ENCODE measurements around the gene BCLAF3.

The BCLAF3 gene

GRCh38 chrX:19990556-19991349 lies at the start of gene BCLAF3:
TSS of gene BCLAF3 (minus strand) at chrX:19991061. CDS start at chrX:19970264, 20,797 bp downstream.
- TF ChIP-seq, protein P1, sequence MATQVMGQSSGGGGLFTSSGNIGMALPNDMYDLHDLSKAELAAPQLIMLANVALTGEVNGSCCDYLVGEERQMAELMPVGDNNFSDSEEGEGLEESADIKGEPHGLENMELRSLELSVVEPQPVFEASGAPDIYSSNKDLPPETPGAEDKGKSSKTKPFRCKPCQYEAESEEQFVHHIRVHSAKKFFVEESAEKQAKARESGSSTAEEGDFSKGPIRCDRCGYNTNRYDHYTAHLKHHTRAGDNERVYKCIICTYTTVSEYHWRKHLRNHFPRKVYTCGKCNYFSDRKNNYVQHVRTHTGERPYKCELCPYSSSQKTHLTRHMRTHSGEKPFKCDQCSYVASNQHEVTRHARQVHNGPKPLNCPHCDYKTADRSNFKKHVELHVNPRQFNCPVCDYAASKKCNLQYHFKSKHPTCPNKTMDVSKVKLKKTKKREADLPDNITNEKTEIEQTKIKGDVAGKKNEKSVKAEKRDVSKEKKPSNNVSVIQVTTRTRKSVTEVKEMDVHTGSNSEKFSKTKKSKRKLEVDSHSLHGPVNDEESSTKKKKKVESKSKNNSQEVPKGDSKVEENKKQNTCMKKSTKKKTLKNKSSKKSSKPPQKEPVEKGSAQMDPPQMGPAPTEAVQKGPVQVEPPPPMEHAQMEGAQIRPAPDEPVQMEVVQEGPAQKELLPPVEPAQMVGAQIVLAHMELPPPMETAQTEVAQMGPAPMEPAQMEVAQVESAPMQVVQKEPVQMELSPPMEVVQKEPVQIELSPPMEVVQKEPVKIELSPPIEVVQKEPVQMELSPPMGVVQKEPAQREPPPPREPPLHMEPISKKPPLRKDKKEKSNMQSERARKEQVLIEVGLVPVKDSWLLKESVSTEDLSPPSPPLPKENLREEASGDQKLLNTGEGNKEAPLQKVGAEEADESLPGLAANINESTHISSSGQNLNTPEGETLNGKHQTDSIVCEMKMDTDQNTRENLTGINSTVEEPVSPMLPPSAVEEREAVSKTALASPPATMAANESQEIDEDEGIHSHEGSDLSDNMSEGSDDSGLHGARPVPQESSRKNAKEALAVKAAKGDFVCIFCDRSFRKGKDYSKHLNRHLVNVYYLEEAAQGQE (IDR thresholded peaks at IDR 0.05; ENCODE audit: low read depth), result 0 out of 2 replicates have a peak, but pooled peaks have one; percentile 26
- TF ChIP-seq YY1 (IDR thresholded peaks at IDR 0.05; ENCODE audit: low read depth) (no peak), RAD21 (IDR thresholded peaks at IDR 0.05; ENCODE audit: low read depth) (peak; percentile 37; the same call in 1 of the 2 replicates), CEBPB (IDR thresholded peaks at IDR 0.05) (no peak)

- no peak for TF ChIP-seq USF1 (IDR thresholded peaks at IDR 0.05)
- TF ChIP-seq TAF1 (IDR thresholded peaks at IDR 0.05; ENCODE audit: low read depth), result no peak
- no peak for TF ChIP-seq FOXM1 (IDR thresholded peaks at IDR 0.05; ENCODE audit: borderline replicate concordance, low read depth)
Observed at GRCh38 chrX:20038966-20039365, 48.1 kb upstream of the BCLAF3 start.

DNA sequence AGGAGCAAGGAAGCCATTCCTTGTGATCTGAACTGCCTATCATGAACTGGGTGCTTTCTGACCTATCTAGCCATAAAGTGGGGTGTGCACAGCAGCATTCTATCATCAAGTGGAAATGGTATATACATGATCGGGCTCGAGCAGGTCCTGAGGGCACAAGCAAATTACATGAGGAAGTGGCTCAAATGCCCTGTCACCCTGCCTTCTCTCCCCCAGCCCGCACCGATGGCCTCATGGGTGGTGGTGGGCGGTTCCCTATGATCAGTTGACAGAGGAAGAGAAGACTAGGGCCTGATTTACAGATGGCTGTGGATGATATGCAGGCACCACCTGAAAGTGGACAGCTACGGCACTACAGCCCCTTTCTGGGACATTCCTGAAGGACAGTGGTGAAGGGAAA lies 46.3 kb upstream of the BCLAF3 start:
- TF ChIP-seq EP300 (IDR thresholded peaks at IDR 0.05; ENCODE audit: borderline replicate concordance), result no peak
- TF ChIP-seq ZBTB7A (IDR thresholded peaks at IDR 0.05; ENCODE audit: low read depth), result no peak
- TF ChIP-seq RAD21 (IDR thresholded peaks at IDR 0.05; ENCODE audit: low read depth), result no peak
- no peak for TF ChIP-seq TEAD4 (IDR thresholded peaks at IDR 0.05)
- no peak for TF ChIP-seq CREB1 (IDR thresholded peaks at IDR 0.05; ENCODE audit: low read depth)
- TF ChIP-seq TCF12 (IDR thresholded peaks at IDR 0.05; ENCODE audit: low read depth), result no peak
- TF ChIP-seq, protein P2, sequence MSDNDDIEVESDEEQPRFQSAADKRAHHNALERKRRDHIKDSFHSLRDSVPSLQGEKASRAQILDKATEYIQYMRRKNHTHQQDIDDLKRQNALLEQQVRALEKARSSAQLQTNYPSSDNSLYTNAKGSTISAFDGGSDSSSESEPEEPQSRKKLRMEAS (IDR thresholded peaks at IDR 0.05), result no peak
- no peak for TF ChIP-seq TAF1 (IDR thresholded peaks at IDR 0.05; ENCODE audit: low read depth)
- TF ChIP-seq, protein P1 (IDR thresholded peaks at IDR 0.05; ENCODE audit: low read depth), result no peak
- TF ChIP-seq YY1 (IDR thresholded peaks at IDR 0.05; ENCODE audit: low read depth), result no peak
- no peak for TF ChIP-seq NFIC (IDR thresholded peaks at IDR 0.05)

DNA sequence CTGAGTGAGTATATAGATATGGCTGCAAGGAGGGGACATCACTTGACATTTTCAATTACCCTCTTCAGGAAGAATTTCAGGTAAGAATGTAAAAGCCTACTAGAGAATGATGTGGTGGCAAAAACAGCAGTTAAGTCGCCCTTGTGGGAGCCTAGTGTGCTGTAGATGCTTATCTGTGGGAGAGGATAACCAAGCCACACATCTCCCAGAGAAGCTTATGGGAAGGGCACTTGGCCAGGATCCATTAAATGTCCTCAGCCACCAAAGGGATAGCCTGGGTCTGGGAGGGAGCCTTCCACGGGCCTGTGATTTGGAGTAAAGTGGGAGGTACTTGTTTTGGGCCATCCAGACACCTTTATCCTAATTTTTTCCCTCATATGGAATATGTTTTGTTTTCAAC lies 41.3 kb upstream of the BCLAF3 start:
- no peak for TF ChIP-seq CEBPB (IDR thresholded peaks at IDR 0.05)
- TF ChIP-seq CREB1 (IDR thresholded peaks at IDR 0.05; ENCODE audit: low read depth), result no peak
- TF ChIP-seq, protein P2 (IDR thresholded peaks at IDR 0.05), result no peak
- TF ChIP-seq RAD21 (IDR thresholded peaks at IDR 0.05; ENCODE audit: low read depth), result no peak
- no peak for TF ChIP-seq TEAD4 (IDR thresholded peaks at IDR 0.05)
- no peak for TF ChIP-seq EGR1 (IDR thresholded peaks at IDR 0.05)

GRCh38 chrX:20029728-20030127 lies 38.9 kb upstream of the BCLAF3 start:
- TF ChIP-seq USF1 (IDR thresholded peaks at IDR 0.05), result no peak
- TF ChIP-seq CREB1 (IDR thresholded peaks at IDR 0.05; ENCODE audit: low read depth), result no peak
- TF ChIP-seq, protein P1 (IDR thresholded peaks at IDR 0.05; ENCODE audit: low read depth), result no peak
- TF ChIP-seq ZBTB7A (IDR thresholded peaks at IDR 0.05; ENCODE audit: low read depth), result no peak
- no peak for TF ChIP-seq FOXM1 (IDR thresholded peaks at IDR 0.05; ENCODE audit: borderline replicate concordance, low read depth)
- no peak for TF ChIP-seq RAD21 (IDR thresholded peaks at IDR 0.05; ENCODE audit: low read depth)
- no peak for TF ChIP-seq NFIC (IDR thresholded peaks at IDR 0.05)
- TF ChIP-seq TAF1 (IDR thresholded peaks at IDR 0.05; ENCODE audit: low read depth), result no peak
- no peak for TF ChIP-seq EGR1 (IDR thresholded peaks at IDR 0.05)
- no peak for TF ChIP-seq CEBPB (IDR thresholded peaks at IDR 0.05)
- TF ChIP-seq YY1 (IDR thresholded peaks at IDR 0.05; ENCODE audit: low read depth), result no peak
- TF ChIP-seq TEAD4 (IDR thresholded peaks at IDR 0.05), result no peak
- TF ChIP-seq EP300 (IDR thresholded peaks at IDR 0.05; ENCODE audit: borderline replicate concordance), result no peak
